ENCODE results near the gene ADAMTSL2.

ADAMTSL2 gene

DNA sequence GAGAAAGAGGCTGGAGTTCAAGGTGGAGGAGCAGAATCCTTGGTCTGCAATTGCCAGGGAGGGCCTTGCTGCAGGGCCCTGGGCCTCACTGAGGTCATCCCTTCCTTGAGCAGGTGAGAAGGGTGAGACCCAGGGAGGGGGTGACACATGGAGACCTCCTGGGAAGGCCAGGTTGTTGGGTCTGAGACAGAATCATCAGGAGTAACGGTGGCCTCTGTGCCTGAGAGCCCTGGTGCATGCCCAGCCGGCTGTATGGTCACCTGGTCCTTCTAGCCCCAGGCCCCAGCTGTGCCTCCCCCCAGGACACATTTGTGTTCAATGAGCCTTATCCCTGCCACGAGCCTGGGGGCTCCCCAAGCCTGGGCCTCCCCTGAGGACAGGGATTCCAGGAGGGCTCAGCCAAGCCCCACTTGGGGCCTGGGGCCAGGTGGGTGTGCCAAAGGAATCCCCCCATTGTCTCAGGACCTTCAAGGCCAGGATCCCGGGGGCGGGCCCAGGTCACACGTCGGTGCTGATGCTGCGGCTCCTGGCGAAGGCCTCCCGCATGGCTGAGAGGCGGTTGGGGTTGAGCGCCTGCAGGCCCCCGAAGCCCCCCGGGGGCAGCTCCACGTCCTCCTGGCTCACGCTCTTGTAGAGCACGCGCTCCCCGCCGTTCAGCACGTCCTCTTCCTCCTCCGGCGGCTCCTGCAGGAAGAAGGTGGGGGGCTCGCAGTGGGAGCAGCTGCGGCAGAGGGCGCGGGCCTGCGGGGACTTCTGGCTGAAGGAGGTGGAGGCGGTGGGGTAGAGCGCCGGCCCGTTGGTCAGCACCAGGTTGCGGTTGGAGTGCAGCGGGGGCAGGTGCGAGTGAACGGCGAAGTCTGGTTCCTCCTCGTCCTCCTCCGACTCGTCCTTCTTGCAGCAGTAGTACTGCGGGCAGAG lies 44.3 kb downstream of the ADAMTSL2 start:
- no peak overlapping the region for H3K4me3 ChIP-seq (ENCODE audit: low read depth, low read length)
- TF ChIP-seq, protein P1, sequence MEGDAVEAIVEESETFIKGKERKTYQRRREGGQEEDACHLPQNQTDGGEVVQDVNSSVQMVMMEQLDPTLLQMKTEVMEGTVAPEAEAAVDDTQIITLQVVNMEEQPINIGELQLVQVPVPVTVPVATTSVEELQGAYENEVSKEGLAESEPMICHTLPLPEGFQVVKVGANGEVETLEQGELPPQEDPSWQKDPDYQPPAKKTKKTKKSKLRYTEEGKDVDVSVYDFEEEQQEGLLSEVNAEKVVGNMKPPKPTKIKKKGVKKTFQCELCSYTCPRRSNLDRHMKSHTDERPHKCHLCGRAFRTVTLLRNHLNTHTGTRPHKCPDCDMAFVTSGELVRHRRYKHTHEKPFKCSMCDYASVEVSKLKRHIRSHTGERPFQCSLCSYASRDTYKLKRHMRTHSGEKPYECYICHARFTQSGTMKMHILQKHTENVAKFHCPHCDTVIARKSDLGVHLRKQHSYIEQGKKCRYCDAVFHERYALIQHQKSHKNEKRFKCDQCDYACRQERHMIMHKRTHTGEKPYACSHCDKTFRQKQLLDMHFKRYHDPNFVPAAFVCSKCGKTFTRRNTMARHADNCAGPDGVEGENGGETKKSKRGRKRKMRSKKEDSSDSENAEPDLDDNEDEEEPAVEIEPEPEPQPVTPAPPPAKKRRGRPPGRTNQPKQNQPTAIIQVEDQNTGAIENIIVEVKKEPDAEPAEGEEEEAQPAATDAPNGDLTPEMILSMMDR (IDR thresholded peaks at IDR 0.05; ENCODE audit: low read depth, low read length) = no peak

DNA sequence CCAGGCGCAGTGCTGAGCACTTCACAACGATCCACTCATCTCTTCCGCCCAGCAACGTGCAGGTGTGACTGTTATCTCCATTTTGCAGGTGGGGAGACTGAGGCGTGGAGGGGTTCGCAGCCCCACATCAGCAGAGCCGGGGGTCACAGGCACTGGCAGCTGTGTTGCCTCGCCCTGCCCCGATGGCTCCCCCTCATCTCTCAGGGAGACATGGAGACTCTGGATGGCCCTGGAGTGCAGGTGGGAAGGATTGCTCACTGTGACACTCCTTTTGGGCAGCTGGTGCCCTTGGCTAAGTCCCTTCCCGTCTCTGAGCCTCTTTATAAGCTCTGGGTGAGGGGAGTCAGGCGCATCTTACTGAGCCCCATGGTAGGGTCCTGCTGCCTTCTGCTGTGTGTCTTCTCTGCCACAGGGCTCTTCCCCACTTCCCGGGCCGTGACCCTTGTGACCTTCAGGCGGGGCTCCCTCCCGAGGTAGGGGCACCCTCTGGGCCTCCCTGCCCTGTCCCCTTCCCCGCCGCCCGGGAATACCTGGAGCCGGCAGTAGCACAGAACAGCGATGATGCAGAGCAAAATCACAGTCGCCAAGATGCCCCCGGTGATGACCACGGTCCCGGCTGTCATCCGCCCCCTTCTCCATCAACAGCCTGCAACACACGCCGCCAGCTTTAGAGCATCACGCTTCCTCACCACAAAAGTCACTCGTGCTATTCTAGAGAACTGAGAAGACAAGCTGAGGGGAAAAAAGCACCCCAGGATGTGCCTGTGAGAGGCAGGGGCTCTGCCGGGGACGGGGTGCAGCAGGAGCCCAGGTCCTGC lies 45.3 kb downstream of the ADAMTSL2 start:
- no peak overlapping the region for H3K4me3 ChIP-seq (ENCODE audit: low read depth, low read length)
- TF ChIP-seq, protein P1 (IDR thresholded peaks at IDR 0.05; ENCODE audit: low read depth, low read length) = no peak

DNA sequence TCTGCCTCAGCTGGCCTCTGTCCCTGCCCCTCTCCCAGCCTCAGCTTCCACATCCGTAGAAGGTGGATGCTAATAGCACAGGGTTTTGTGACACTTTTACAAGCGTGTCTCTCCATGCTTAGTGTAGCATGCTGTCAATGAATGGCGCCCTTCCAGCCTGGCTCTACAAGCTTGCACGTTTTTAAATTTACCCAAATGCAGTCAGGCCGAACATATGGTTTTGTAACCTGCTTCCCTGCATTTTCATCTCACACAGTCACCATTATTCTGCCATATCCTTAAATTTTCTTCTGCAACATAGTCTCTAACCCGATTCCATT lies 45.9 kb downstream of the ADAMTSL2 start:
- no peak overlapping the region for H3K4me3 ChIP-seq (ENCODE audit: low read depth, low read length)
- TF ChIP-seq, protein P1 (IDR thresholded peaks at IDR 0.05; ENCODE audit: low read depth, low read length) = no peak

DNA sequence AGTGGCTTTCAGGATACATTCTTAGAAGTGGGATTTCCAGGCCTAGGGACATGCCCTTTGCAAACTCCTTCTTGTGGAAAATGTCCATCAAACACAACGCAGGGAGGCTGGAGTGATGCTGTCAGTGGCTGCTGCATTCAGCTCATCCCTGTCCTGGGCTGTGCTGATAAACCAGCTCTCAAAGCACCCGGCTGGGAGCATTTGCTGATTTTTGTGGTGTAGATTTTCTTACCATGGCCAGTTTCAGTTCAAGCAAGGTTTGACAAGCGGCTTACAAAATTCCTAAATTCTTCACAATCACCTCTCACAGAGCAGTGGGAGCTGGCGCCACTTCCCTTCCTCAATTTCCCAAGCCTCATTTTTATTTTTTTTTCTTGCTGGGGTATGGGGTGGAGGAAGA lies 46.5 kb downstream of the ADAMTSL2 start:
- TF ChIP-seq, protein P1 (IDR thresholded peaks at IDR 0.05; ENCODE audit: low read depth, low read length) = no peak
- H3K4me3 ChIP-seq (ENCODE audit: low read depth, low read length) = no peak overlapping the region

DNA sequence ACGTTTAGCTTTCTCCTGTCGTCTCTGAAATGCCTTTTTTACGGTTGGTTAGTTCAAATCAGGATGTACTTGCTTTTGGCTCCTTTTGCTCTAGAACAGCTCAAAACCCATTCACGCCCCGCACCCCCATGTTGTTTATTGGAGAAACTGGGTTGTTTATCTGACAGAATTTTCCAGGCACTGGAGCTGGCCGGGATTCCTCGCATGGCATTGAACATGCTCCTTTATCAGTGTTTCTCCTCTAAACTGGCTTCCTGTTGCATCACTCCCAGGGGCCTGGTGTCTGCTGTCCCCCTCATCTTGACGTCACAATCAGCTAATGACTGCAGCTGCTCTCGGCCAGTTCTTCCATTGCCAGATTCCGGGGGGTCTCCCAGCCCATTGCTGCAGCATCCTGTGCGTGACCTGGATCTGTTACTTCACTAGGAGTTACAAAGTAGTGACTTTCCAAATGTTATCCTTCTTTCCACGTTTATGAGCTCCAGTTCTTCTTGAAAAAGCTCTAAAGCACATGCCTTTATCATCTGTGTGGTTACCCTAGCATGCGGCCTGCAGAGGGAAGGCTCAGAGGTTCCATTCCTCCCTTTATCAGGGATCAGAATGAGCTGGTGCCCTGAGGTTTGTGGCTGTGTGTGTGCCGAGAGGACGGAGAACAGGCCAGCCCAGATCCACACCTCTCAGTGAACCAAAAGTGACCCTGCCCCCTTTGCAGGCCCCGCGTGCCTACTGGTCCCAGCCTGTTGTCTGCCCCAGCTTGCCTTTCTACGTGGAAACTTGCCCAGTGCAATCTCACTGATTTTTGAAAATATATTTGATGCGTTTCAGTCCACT lies 47.2 kb downstream of the ADAMTSL2 start:
- TF ChIP-seq, protein P1 (IDR thresholded peaks at IDR 0.05; ENCODE audit: low read depth, low read length) = no peak
- H3K4me3 ChIP-seq (ENCODE audit: low read depth, low read length) = no peak overlapping the region

DNA sequence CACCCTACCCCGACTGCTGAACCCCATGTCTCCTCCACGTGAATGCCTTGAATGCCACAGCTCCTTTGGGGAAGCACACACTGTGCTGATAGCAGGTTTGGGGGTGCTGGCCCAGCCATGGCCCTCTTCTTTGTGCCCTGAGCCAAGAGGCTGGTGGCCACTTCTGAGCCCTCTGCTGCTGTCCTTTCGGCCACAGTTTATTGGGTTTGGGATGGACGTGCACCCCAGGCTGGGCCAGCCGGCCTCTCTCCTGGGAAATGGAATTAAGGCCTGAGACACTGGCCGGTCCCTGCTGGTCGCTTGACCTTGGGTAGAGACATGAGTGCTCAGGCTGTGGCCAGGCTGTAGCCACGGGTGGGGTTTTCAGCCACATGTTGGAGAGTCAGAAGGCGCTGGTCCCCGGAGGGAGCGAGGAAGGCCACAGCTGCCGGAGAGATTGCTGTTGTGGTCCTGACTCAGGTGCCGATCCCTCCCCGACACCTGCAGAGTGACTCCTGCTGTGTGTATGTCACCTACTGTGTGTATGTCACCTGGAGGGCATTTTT lies 48.1 kb downstream of the ADAMTSL2 start:
- TF ChIP-seq, protein P1 (IDR thresholded peaks at IDR 0.05; ENCODE audit: low read depth, low read length) = no peak
- no peak overlapping the region for H3K4me3 ChIP-seq (ENCODE audit: low read depth, low read length)

Data from WI38 (cell line).